Measurements from ENCODE around the gene FOXA2.
"Not testable (repeated sequence)": the region's sequence is repeated elsewhere in the genome, so short reads cannot be mapped to it uniquely, and the experiment has no call there.

FOXA2 gene

DNA sequence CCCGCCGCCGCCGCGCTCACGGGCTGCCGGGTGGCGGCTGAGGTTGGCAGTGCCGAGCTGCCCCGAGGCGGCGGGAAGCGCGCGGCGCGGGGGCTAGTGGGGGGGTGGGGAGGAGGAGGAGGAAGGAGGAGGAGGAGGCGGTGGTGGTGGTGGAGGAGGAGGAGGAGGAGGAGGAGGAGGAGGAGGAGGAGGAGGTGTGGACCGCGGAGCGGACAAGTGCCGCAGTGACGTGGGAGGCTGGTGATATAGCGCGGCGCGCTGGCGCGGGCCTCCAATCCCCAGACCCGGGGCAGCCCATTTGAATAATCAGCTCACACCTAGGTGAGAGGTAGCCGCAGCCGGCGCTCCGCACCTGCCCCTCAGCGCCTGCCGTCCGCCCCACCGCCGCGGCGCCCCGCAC lies at the start of gene FOXA2:
FOXA2 (minus strand) TSS at position 51 of the 400 bp plus-strand sequence. CDS start 294 bp downstream, outside the sequence.
- no peak for DNase-seq

DNA sequence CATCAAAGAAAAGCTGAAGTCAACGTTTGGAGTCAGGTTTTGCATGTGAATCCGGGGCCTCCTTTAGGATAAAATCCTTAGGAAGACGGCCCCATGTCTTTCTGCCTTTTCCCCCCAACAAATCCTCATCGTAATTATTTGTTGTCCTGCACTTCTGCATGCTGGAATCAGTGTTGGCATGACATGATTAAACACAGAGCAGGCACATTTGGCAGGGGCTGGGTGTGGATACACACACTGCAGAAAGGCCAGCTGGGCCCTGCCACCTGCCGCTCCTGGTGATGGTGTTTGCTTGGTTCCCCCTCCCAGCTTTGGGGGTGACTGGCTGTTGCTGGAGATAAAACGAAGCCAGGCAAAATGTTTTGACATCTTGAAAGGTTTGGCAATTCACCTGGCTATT lies 46.3 kb upstream of the FOXA2 start:
- DNase-seq, result no peak

DNA sequence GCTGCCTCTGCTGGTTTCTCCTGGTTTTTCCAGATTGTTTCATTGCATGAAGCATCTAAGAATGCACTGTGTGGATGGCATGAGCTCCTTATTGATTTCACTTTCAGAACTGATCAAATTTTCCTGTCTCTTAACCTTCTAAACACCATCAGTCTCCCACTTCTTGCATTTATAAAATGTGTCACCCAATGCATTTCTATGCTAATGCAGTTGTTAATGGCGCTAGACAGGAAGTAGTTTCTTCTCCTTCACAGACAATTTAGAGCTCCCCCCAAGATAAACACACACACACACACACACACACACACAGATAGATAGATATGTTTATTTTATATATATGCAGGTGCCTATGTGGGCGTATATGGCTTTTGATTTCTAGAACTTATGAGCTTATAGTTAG lies 45.6 kb upstream of the FOXA2 start:
- DNase-seq, result no peak

- DNase-seq, result no peak
Measured at GRCh38 chr20:22629447-22629846, 45.1 kb upstream of the FOXA2 start.

GRCh38 chr20:22626496-22626895 lies 42.1 kb upstream of the FOXA2 start:
- DNase-seq, result no peak

DNA sequence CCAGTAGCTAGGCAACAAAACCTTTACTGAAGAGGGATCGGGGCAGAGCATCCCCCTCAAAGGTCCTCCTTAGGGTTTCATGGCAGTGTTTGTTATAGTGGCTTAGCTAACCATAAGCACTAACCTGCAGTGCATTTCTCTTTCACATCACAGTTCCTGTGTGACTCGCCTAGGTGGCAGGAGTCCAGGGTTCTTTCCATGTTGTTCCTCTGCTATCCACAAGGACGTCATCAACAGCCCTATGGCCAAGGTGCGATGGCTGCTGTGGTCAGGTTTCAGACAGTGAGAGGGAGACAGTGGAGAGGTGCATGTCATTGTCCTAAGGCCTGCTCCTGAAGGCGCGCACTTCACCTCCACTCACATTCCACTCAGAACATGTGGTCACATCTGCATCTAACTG lies 38.8 kb upstream of the FOXA2 start:
- DNase-seq, result no peak

- DNase-seq, result no peak
Measured at GRCh38 chr20:22620342-22620741, 36.0 kb upstream of the FOXA2 start.

DNA sequence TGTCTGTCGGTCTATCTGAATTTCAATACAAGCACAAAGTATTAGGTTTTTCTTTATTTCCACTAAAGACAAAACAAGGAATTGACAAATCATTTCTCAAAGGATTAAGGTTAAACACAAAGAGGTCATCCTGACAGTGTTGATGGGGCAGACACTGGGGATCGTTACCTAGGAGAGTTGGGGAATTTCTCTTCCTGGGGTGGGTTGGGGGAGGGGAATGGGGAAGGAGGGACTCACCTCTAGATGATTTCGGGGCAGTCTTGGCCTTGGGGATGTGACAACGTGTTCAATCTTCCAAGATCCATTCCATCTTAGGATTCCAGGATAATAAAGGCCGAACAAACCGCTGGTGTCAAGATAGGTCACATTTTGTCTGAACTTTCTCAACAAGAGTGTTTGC lies 35.4 kb upstream of the FOXA2 start:
- no peak for DNase-seq

GRCh38 chr20:22619272-22619671 lies 34.9 kb upstream of the FOXA2 start:
- no peak for DNase-seq

- no peak for DNase-seq
Measured at GRCh38 chr20:22617160-22617559, 32.8 kb upstream of the FOXA2 start.

DNA sequence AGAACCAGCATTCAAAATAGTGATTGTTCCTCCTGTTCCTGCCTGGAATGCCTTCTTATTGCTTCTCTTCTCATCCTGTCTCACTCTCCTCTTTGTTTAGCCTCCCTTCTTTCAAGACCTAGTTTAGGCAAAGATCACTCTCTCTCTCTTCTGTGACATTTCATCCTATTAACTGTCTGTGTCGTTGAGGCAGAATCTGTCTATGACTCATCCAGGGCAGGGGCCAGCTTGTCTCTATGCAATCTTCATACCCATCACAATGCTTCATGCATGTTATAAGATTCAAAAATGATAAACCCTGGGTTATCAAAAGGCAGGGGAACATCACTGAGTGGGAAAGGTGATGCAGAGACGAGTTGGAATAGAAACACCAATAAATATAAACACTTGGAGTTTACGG lies 32.2 kb upstream of the FOXA2 start:
- DNase-seq, result no peak

- DNase-seq, result no peak
Measured at GRCh38 chr20:22615425-22615824, 31.1 kb upstream of the FOXA2 start.

DNA sequence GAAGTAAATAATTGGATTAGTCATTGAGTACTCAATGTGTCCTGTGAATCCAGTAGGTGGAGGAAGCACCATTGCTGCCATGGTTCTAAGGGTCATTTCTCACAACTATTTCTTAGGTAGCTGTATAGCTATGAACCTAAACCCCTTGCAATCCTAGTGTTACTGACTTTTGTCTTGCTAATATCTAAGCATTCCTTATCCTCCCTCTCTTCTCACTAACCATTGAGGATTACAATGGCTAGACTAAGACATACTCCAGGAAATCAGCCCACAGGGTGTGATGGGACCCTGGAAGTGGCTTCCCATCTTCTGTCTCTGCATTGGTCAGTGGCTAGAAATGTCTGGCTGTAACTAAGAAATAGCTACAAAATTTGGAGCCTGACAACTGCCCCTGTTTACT lies 27.3 kb upstream of the FOXA2 start:
- DNase-seq, result no peak

- DNase-seq, result no peak
Measured at GRCh38 chr20:22607695-22608094, 23.3 kb upstream of the FOXA2 start.

DNA sequence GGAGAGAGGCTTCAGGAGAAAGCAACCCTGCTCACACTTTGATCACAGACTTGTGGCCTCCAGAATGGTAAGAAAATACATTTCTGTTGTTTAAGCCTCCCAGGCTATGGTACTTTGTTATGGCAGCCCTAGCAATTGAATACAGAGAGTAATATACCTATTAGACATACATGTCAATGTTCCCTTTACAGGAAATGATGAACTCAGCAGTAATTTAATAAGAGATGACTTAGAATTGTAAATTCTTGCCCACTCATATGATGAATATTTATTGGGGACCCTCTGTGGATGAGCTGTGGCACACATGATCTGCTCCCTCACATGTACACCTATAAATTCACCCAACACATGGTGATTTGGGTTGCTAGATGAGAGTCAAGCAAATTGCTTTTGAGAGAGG lies 20.4 kb upstream of the FOXA2 start:
- DNase-seq, result no peak

DNA sequence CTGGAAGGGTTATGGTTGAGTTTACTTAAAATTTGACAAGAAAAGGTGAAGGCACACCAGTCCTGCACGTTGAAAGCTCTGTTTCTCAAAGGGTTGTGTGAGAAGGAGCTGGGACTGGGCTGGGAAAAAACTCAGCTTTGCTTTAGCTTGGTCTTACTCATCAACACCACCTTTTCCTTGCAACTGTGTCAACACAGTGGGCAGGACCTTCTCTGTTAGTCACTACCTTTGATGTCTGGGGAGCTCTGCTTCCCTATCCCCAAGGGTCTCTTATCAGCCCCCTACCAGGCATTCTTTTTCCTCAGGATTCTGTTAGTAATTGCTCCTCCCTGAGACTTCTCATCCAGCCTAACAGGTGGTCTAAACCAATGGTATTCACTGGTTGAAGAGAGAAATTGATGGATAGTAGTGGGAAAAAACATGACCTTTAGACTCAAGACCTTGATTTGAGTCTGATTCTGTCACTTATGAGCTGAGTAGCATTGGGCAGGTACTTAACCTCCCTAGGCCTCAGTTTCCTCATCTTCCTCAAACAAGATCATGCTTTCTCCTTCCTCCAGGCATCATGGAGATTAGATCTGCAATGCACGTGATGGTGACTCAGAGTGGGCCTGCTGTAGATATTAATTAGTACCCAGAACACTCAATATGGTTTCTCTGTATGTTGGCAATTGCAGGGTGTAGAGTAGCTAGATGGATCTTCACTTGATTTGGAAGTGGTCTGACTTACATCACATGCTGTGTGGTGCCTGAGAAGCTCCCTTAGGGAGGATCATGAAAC lies 17.2 kb upstream of the FOXA2 start:
- DNase-seq, result no peak

- not testable (repeated sequence) for DNase-seq
Measured at GRCh38 chr20:22599258-22599657, 14.9 kb upstream of the FOXA2 start.

GRCh38 chr20:22597303-22597702 lies 12.9 kb upstream of the FOXA2 start:
- DNase-seq, result no peak

DNA sequence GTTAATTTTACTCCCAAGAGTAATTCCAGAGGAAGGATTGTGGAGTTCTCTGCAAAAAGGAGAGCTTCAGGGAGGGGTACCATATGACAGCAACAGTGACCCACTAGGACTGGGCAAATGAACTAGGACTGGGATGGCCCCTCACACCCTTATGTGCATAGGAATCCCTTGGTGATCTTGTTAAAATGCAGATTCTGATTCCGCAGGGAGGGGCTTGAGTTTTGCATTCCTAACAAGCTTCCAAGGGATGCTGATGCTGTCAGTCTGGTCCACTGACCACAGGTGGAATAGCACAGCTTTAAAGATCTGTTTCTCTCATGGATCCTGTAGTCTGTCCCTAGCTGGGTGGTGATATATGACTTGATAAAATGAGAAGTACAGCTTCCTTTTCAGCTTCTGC lies 6.3 kb upstream of the FOXA2 start:
- DNase-seq, result no peak

- DNase-seq, result peak; percentile 9
Measured at GRCh38 chr20:22586645-22587310, 2.4 kb upstream of the FOXA2 start.

DNA sequence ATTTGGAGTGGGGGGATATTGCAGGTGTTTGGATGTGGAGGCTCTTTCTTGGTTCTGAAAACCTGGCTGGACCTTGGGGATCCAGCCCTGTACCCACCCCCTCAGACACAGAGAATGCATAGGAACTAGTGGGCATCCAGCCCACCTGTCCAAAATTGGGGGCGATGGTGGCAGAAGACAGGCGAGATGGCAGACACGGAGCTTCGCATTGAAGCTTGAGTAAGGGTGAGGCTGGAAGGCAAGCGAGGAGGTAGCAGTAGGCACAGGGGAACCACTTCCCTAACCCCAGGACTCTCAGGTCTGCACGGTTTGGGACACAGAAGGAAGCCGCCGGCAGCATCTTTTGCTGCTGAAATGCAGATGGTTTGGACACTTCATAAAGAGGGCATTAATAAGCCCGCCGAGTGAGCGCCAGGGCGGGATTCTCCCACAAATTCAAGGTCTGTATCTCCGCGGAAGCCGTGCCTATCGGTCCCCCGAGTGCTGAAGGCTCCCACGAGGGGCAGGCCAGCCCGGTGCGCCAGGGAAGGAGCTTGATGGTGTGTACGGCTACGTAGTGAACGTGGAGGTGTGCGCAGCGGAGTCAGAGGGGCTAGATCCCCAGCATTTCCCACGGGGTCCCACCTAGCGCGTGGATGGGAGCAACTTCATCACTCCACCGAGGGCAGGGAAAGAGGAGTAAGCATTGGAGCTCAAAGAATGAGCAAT lies 1.6 kb upstream of the FOXA2 start:
- no peak for DNase-seq

DNA sequence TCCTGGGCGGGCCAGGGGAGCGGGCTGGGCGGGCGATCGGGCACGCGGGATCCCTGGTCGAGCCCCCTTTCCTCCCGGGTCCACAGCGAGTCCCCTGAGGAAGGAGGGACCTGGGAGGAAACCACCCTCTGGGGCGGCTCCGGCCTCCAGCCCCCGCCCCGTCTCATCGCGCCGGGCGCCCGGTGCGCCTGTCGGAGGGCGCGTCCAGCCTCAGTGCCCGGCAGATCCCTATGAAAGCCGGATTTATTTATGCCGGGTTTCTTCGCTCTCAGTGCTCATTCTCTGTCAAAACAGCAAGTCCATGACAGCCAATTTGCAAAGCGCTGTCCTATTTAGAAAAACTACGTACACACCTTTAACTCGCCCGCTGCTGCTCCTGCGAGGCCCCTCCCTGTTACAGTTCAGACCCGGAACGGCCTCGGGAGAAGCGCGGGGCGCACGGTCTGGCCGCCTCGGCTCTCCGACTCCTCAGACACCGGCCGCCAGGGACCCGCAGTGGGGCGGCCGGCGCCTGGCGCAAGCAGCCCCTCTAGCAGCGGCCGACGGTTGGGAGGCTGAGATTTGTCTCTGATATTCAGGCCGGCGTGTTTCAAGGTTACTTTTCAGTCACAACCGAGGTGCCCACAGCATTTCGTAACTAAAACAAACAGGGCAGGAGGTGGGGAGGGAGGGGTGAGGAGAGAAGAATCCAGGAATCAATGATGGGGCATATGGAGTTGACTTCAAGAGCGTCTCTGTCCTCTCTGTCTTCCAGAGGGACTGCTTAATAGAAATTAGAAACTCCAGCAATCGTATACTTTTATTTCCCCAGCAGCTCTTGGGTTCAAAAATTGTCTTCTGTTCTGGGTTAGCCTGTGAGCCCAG lies 782 bp upstream of the FOXA2 start:
- no peak for DNase-seq

All from hematopoietic multipotent progenitor cell treated with erythropoietin and hydrocortisone succinate and interleukin-3 and kit ligand, for 8 days (in vitro differentiated cells).